ENCODE results near the gene NHLRC4. TPM values are rescaled to one million over a fixed set of nuclear protein-coding genes. Genes with fewer than 3 reads are reported as not detected.

The NHLRC4 gene
- total and polyA plus RNA-seq, 2 donors (not counting 1 experiment from before 2014, with no cell fraction given), result 2.2 to 4.2 TPM

DNA sequence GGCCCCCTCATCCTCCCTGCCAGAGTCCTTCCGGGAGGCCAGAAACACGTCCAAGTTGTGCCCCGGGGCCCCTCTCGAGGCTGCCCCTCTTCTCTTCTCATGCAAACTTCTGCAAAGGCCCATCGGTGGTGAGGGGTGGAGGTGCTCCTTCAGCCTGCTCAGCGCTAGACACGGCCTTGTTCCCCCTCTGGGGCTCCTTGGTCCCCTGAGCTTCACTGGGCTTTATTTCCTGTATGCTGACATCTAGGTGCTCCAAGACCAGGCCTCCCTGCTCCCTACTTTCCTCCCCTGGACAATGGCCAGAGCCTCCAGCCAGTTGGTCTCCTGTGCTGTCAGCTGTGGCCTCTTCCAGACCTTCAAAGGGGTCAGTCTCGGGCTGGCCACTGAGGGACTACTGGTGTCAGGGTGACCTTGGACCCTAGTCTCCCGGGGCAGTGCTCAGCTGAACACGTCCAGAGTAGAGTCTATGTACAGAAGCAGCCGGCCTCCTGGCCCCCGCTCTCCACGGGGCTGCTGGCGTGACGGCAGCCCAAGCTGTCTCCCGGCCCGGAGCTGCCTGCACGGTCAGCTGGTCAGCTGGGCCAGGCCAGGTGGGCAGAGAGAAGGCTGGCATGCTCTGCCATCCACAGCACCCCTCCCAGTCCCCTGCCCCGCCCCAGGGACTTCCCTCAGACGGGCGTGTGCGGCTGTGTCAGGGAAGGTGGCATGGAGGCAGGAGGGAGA is 8.3 kb upstream of the NHLRC4 start:
- H3K4me1 Mint-ChIP-seq, result peaks cover 2% of the 10 kb centered on the region
- no peak overlapping the region for H3K4me3 ChIP-seq (ENCODE audit: control extremely low read depth in 1 of 5, extremely low read depth in 1 of 5, insufficient read depth in 1 of 5, low read depth in 2 of 5, low read length in 4 of 5)
- ATAC-seq (ENCODE audit: low read depth), result no peak
- DNase-seq, result no peak
- peaks cover 0 to 2% of the 10 kb centered on the region in 2 experiments for H3K36me3 ChIP-seq (replicated peaks in 1 of 2; ENCODE audit: control extremely low read depth in 1 of 2, control insufficient read depth in 1 of 2, extremely low read depth in 1 of 2, insufficient read depth in 2 of 2, low read length in 1 of 2)
- no peak overlapping the region for H2AFZ ChIP-seq (ENCODE audit: insufficient read depth, low read depth, low read length, poor library complexity, severe bottlenecking)
- peaks cover 10% of the 10 kb centered on the region for H3K27me3 Mint-ChIP-seq
- no peaks in the 10 kb centered on the region for H3K79me2 ChIP-seq (ENCODE audit: control insufficient read depth, insufficient read depth, low read length)
- ChIA-PET POLR2A (no interaction called here), CTCF (no interaction called here)
- no peak overlapping the region for H3K27ac Mint-ChIP-seq
- H3K9me3 Mint-ChIP-seq (ENCODE audit: insufficient read depth), result no peaks in the 10 kb centered on the region
- 69% methylated on average over 18 of the region's 22 CpGs for WGBS (ENCODE audit: insufficient coverage)
- no peak overlapping the region for H3K4me3 Mint-ChIP-seq
- peaks cover 3 to 6% of the 10 kb centered on the region in 2 donors for H3K4me1 ChIP-seq (ENCODE audit: control insufficient read depth in 2 of 2, insufficient read depth in 2 of 2, low read length in 2 of 2)
- H3K9ac ChIP-seq (ENCODE audit: low read length), result no peak overlapping the region
- no peak overlapping the region for H3K4me2 ChIP-seq (replicated peaks; ENCODE audit: low read depth, low read length, poor library complexity, severe bottlenecking)
- no peaks in the 10 kb centered on the region for H4K20me1 ChIP-seq (ENCODE audit: control insufficient read depth, insufficient read depth, low read length, poor library complexity, severe bottlenecking)
- H3K27ac ChIP-seq (ENCODE audit: low read length in 2 of 2), result no peak overlapping the region
- intact Hi-C loops (cut with micrococcal nuclease), result no loop called here
- H3K9me3 ChIP-seq (ENCODE audit: control extremely low read depth in 1 of 3, control insufficient read depth in 2 of 3, insufficient read depth in 1 of 3, low read length in 2 of 3), result peaks cover 0 to 7% (median 0%) of the 10 kb centered on the region in 3 donors
- peaks cover 0 to 34% (median 10%) of the 10 kb centered on the region in 4 experiments for H3K27me3 ChIP-seq (replicated peaks in 1 of 4; ENCODE audit: control extremely low read depth in 1 of 4, control insufficient read depth in 3 of 4, insufficient read depth in 4 of 4, low read length in 3 of 4)
- no peak for TF ChIP-seq EZH2 (IDR thresholded peaks at IDR 0.05; ENCODE audit: borderline replicate concordance, insufficient read depth, low read depth, low read length, poor library complexity, severe bottlenecking)
- TF ChIP-seq, protein P1, sequence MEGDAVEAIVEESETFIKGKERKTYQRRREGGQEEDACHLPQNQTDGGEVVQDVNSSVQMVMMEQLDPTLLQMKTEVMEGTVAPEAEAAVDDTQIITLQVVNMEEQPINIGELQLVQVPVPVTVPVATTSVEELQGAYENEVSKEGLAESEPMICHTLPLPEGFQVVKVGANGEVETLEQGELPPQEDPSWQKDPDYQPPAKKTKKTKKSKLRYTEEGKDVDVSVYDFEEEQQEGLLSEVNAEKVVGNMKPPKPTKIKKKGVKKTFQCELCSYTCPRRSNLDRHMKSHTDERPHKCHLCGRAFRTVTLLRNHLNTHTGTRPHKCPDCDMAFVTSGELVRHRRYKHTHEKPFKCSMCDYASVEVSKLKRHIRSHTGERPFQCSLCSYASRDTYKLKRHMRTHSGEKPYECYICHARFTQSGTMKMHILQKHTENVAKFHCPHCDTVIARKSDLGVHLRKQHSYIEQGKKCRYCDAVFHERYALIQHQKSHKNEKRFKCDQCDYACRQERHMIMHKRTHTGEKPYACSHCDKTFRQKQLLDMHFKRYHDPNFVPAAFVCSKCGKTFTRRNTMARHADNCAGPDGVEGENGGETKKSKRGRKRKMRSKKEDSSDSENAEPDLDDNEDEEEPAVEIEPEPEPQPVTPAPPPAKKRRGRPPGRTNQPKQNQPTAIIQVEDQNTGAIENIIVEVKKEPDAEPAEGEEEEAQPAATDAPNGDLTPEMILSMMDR (IDR thresholded peaks at IDR 0.05), result no peak

DNA sequence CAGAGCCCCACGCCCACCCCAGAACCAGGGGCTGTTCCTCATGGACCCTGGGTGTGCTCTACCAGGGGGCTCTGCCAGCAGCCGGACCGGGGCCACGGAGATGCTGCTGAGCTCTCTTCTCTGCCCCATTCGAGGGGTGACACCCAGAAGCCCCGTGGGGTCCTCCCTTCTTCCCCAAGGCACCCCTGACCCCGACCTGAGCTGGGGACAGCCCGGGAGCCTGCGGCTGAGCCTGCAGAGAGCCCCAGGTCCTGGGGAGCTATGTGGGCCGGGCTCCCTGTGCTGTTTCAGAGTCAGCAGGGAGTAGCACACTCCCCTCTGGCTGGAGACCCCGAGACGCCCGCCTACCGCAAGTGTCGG is 7.8 kb upstream of the NHLRC4 start:
- no peak for ATAC-seq (ENCODE audit: low read depth)
- TF ChIP-seq EZH2 (IDR thresholded peaks at IDR 0.05; ENCODE audit: borderline replicate concordance, insufficient read depth, low read depth, low read length, poor library complexity, severe bottlenecking), result no peak
- TF ChIP-seq, protein P1 (IDR thresholded peaks at IDR 0.05), result no peak
- H3K27ac ChIP-seq (ENCODE audit: low read length in 2 of 2), result no peak overlapping the region
- Mint-ChIP-seq H3K27me3 (peaks cover 10% of the 10 kb centered on the region), H3K9me3 (ENCODE audit: insufficient read depth) (no peaks in the 10 kb centered on the region), H3K4me3 (no peak overlapping the region), H3K4me1 (peaks cover 2% of the 10 kb centered on the region), H3K27ac (no peak overlapping the region)
- no peak overlapping the region for H3K4me3 ChIP-seq (ENCODE audit: control extremely low read depth in 1 of 5, extremely low read depth in 1 of 5, insufficient read depth in 1 of 5, low read depth in 2 of 5, low read length in 4 of 5)
- WGBS (ENCODE audit: insufficient coverage), result 91% methylated on average over 15 of the region's 15 CpGs
- POLR2A ChIA-PET, result no interaction called here
- peaks cover 0 to 34% (median 10%) of the 10 kb centered on the region in 4 experiments for H3K27me3 ChIP-seq (replicated peaks in 1 of 4; ENCODE audit: control extremely low read depth in 1 of 4, control insufficient read depth in 3 of 4, insufficient read depth in 4 of 4, low read length in 3 of 4)
- H3K9me3 ChIP-seq (ENCODE audit: control extremely low read depth in 1 of 3, control insufficient read depth in 2 of 3, insufficient read depth in 1 of 3, low read length in 2 of 3), result peaks cover 0 to 7% (median 0%) of the 10 kb centered on the region in 3 donors
- H3K4me2 ChIP-seq (replicated peaks; ENCODE audit: low read depth, low read length, poor library complexity, severe bottlenecking), result no peak overlapping the region
- peaks cover 3 to 6% of the 10 kb centered on the region in 2 donors for H3K4me1 ChIP-seq (ENCODE audit: control insufficient read depth in 2 of 2, insufficient read depth in 2 of 2, low read length in 2 of 2)
- no peak overlapping the region for H2AFZ ChIP-seq (ENCODE audit: insufficient read depth, low read depth, low read length, poor library complexity, severe bottlenecking)
- peaks cover 0 to under 1% of the 10 kb centered on the region in 2 experiments for H3K36me3 ChIP-seq (replicated peaks in 1 of 2; ENCODE audit: control extremely low read depth in 1 of 2, control insufficient read depth in 1 of 2, extremely low read depth in 1 of 2, insufficient read depth in 2 of 2, low read length in 1 of 2)
- H3K79me2 ChIP-seq (ENCODE audit: control insufficient read depth, insufficient read depth, low read length), result no peaks in the 10 kb centered on the region
- no peak for DNase-seq
- no peak overlapping the region for H3K9ac ChIP-seq (ENCODE audit: low read length)
- CTCF ChIA-PET, result no interaction called here
- no peaks in the 10 kb centered on the region for H4K20me1 ChIP-seq (ENCODE audit: control insufficient read depth, insufficient read depth, low read length, poor library complexity, severe bottlenecking)
- intact Hi-C loops (cut with micrococcal nuclease), result no loop called here
